OCI-LY1 (cell line): ENCODE data around the gene FCF1.

Experiments used
- H2AFZ ChIP-seq: fragments of 200-600 bp; sonication (generic), shearing (Covaris generic); 2 replicates; pipeline ENCODE4 v1.6.0; 2014; ENCODE audit warnings: antibody characterized with exemption, mild to moderate bottlenecking, low read length
- H3F3A ChIP-seq: fragments of 200-600 bp; sonication (generic), shearing (Covaris generic); 2 replicates; pipeline ENCODE4 v1.6.0; 2014; ENCODE audit warnings: mild to moderate bottlenecking, antibody characterized with exemption, low read length, moderate library complexity; ENCODE audit not compliant: insufficient read depth
- H3K27ac ChIP-seq: fragments of 200-600 bp; sonication (generic); 2 replicates; pipeline ENCODE4 v1.5.1; 2014; ENCODE audit warnings: low read length, mixed run types, mild to moderate bottlenecking, low read depth; ENCODE audit not compliant: poor library complexity, severe bottlenecking
- H3K27me3 ChIP-seq: fragments of 200-600 bp; sonication (generic); 2 replicates; pipeline ENCODE4 v1.6.0; 2014; ENCODE audit warnings: antibody characterized with exemption, mild to moderate bottlenecking, low read length, moderate library complexity; ENCODE audit not compliant: insufficient read depth
- H3K36me3 ChIP-seq: fragments of 200-600 bp; sonication (generic); 2 replicates; pipeline ENCODE4 v1.6.1; 2014; ENCODE audit warnings: mild to moderate bottlenecking, antibody characterized with exemption, low read length, moderate library complexity, mixed read lengths; ENCODE audit not compliant: insufficient read depth
- H3K4me1 ChIP-seq: fragments of 200-600 bp; sonication (generic); 2 replicates; pipeline ENCODE4 v1.5.1; 2014; ENCODE audit warnings: mild to moderate bottlenecking, low read length, moderate library complexity; ENCODE audit not compliant: insufficient read depth, severe bottlenecking
- H3K4me2 ChIP-seq: fragments of 200-600 bp; sonication (generic), shearing (Covaris generic); 2 replicates; pipeline ENCODE4 v1.6.1; 2014; ENCODE audit warnings: low read length
- H3K4me3 ChIP-seq: fragments of 200-600 bp; sonication (generic); 2 replicates; pipeline ENCODE4 v1.5.1; 2014; ENCODE audit warnings: low read length, low read depth, mild to moderate bottlenecking, mixed read lengths; ENCODE audit not compliant: poor library complexity, severe bottlenecking
- H3K79me2 ChIP-seq: fragments of 200-600 bp; shearing (Covaris generic); 2 replicates; pipeline ENCODE4 v1.6.1; 2016; ENCODE audit warnings: mixed run types, low read length, mixed read lengths; ENCODE audit not compliant: insufficient read depth
- H3K9ac ChIP-seq: fragments of 200-600 bp; sonication (generic), shearing (Covaris generic); 2 replicates; pipeline ENCODE4 v1.6.1; 2014; ENCODE audit warnings: mild to moderate bottlenecking, low read length, mixed read lengths
- H3K9me2 ChIP-seq: fragments of 200-600 bp; sonication (generic), shearing (Covaris generic); 2 replicates; pipeline ENCODE4 v1.6.1; 2014; ENCODE audit warnings: low read depth, mild to moderate bottlenecking, low read length, mixed read lengths
- H3K9me3 ChIP-seq: fragments of 200-600 bp; shearing (Covaris generic); 2 replicates; pipeline ENCODE4 v1.6.1; 2014; ENCODE audit warnings: low read length, mixed read lengths
- H4K20me1 ChIP-seq: fragments of 200-600 bp; sonication (generic), shearing (Covaris generic); 2 replicates; pipeline ENCODE4 v1.6.0; 2016; ENCODE audit warnings: mild to moderate bottlenecking, low read length; ENCODE audit not compliant: insufficient read depth
- EZH2 ChIP-seq: fragments of 200-600 bp; sonication (generic), shearing (Covaris generic); IDR thresholded peaks from 2 replicates; pipeline ENCODE4 v1.8.0; 2017; ENCODE audit warnings: borderline replicate concordance, mixed run types, mild to moderate bottlenecking, antibody characterized with exemption, low read length, moderate library complexity, mixed read lengths
- TF ChIP-seq, protein P1 (sequence below): fragments of 200-600 bp; sonication (generic), shearing (Covaris generic); IDR thresholded peaks from 2 replicates; pipeline ENCODE4 v1.5.1; 2017; ENCODE audit warnings: mild to moderate bottlenecking, antibody characterized with exemption, low read length, moderate library complexity, mixed read lengths

The FCF1 gene

DNA sequence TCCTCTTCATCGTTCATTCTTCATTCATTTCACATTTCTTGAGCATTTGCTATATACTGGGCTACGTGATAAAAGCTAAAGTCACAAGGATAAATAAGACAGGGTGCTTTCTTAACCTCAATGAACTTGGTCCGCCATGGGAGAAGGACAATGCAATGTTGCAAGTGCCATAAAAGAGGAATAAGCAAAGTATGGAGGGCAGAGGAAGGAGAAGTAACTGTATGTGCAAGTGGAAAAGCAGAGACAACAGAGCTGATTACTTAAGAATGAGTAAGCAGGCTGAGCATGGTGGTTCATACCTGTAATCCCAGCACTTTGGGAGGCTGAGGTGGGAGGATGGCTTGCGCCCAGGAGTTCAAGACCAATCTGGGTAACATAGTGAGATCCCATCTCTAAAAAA is 14.5 kb upstream of the FCF1 start:
- Histone ChIP-seq H3K4me2 (no peak overlapping the region), H3K4me1 (peaks cover 12% of the 10 kb centered on the region), H3K27ac (no peak overlapping the region), H3K36me3 (peaks cover 44% of the 10 kb centered on the region), H3K27me3 (no peaks in the 10 kb centered on the region), H3K9me2 (no peaks in the 10 kb centered on the region), H4K20me1 (no peaks in the 10 kb centered on the region), H3K79me2 (peaks cover under 1% of the 10 kb centered on the region; the same call in 1 of the 2 replicates), H2AFZ (no peak overlapping the region), H3F3A (no peaks in the 10 kb centered on the region), H3K4me3 (no peak overlapping the region), H3K9ac (no peak overlapping the region), H3K9me3 (peaks cover 11% of the 10 kb centered on the region; the same call in 1 of the 2 replicates)
- TF ChIP-seq, protein P1, sequence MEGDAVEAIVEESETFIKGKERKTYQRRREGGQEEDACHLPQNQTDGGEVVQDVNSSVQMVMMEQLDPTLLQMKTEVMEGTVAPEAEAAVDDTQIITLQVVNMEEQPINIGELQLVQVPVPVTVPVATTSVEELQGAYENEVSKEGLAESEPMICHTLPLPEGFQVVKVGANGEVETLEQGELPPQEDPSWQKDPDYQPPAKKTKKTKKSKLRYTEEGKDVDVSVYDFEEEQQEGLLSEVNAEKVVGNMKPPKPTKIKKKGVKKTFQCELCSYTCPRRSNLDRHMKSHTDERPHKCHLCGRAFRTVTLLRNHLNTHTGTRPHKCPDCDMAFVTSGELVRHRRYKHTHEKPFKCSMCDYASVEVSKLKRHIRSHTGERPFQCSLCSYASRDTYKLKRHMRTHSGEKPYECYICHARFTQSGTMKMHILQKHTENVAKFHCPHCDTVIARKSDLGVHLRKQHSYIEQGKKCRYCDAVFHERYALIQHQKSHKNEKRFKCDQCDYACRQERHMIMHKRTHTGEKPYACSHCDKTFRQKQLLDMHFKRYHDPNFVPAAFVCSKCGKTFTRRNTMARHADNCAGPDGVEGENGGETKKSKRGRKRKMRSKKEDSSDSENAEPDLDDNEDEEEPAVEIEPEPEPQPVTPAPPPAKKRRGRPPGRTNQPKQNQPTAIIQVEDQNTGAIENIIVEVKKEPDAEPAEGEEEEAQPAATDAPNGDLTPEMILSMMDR = no peak
- TF ChIP-seq EZH2 = no peak

DNA sequence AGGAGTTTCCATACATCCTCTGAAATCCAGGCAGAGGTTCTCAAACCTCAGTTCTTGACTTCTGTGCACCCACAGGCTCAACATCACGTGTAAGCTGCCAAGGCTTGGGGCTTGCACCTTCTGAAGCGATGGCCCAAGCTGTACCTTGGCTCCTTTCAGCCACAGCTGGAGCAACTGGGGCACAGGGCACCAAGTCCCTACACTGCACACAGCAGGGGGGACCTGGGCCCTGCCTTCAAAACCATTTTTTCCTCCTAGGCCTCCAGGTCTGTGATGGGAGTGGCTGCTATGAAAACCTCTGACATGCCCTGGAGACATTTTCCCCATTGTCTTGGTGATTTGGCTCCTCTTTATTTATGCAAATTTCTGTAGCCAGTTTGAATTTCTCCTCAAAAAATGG is 10.7 kb upstream of the FCF1 start:
- Histone ChIP-seq H3K27me3 (no peaks in the 10 kb centered on the region), H3K9ac (no peak overlapping the region), H3F3A (no peaks in the 10 kb centered on the region), H4K20me1 (no peaks in the 10 kb centered on the region), H3K4me1 (no peaks in the 10 kb centered on the region), H3K27ac (no peak overlapping the region), H3K9me2 (no peaks in the 10 kb centered on the region), H3K9me3 (peaks cover 14% of the 10 kb centered on the region; the same call in 1 of the 2 replicates), H3K79me2 (peaks cover 25% of the 10 kb centered on the region), H3K4me3 (no peak overlapping the region), H3K36me3 (peaks cover 44% of the 10 kb centered on the region), H2AFZ (no peak overlapping the region), H3K4me2 (no peak overlapping the region)
- no peak for TF ChIP-seq EZH2
- TF ChIP-seq, protein P1 = no peak

DNA sequence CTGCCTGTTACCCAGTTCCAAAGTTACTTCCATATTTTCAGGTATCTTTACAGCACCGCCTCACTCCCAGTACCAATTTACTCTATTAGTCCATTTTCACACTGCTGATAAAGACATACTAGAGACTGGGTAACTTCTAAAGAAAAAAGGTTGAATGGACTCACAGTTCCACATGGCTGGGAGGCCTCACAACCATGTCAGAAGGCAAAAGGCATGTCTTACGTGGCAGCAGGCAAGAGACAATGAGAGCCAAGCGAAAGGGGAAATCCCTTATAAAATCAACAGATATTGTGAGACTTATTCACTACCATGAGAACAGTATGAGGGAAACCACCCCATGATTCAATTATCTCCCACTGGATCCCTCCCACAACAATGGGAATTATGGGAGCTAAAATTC is 9.9 kb upstream of the FCF1 start:
- Histone ChIP-seq H3K4me3 (no peak overlapping the region), H2AFZ (no peak overlapping the region), H3K4me2 (no peak overlapping the region), H3K79me2 (peaks cover 28% of the 10 kb centered on the region), H3K4me1 (no peaks in the 10 kb centered on the region), H3K27me3 (no peaks in the 10 kb centered on the region), H3F3A (no peaks in the 10 kb centered on the region), H3K9me3 (peaks cover 14% of the 10 kb centered on the region; the same call in 1 of the 2 replicates), H4K20me1 (no peaks in the 10 kb centered on the region), H3K36me3 (peaks cover 38% of the 10 kb centered on the region; the same call in 1 of the 2 replicates), H3K27ac (no peak overlapping the region), H3K9me2 (no peaks in the 10 kb centered on the region), H3K9ac (no peak overlapping the region)
- TF ChIP-seq EZH2 = no peak
- TF ChIP-seq, protein P1 = no peak
